ENCODE measurements around the gene LENEP. TPM values are rescaled to one million over a fixed set of nuclear protein-coding genes. Genes with fewer than 3 reads are reported as not detected.

The LENEP gene
- polyA plus RNA-seq, 2 of the 4 experiments (the other 2 are of a cell fraction) = not detected

- no peak for FAIRE-seq
- Histone ChIP-seq H3K4me3 (peak overlapping the region; percentile 65), H3K27ac (peak overlapping the region; percentile 98 to 100), H3K4me1 (peaks cover 41% of the 10 kb centered on the region), H3K4me2 (peak overlapping the region; percentile 99), H3K9me3 (no peaks in the 10 kb centered on the region)
- no peak for ATAC-seq
- no peak for DNase-seq (ENCODE audit: low read depth in 1 of 2, low spot score in 1 of 2)
- CTCF ChIA-PET = no interaction called here
- POLR2A ChIA-PET = no interaction called here
- 100% methylated on average over 1 of the region's 3 CpGs for WGBS (ENCODE audit: missing lambda C conversion rate)
- TF ChIP-seq MYC (IDR thresholded peaks at IDR 0.05; ENCODE audit: borderline replicate concordance, low read length) (no peak), HDAC2 (IDR thresholded peaks at IDR 0.05) (no peak), PHF8 (IDR thresholded peaks at IDR 0.05; ENCODE audit: borderline replicate concordance, low read depth) (no peak), ZSCAN20 (CRISPR knock-in tag; IDR thresholded peaks at IDR 0.05) (no peak), CTCF (IDR thresholded peaks at IDR 0.05) (no peak), NPAS2 (CRISPR knock-in tag; IDR thresholded peaks at IDR 0.05; ENCODE audit: borderline replicate concordance) (no peak), ELK1 (IDR thresholded peaks at IDR 0.05; ENCODE audit: low read depth, low read length) (no peak), CBX8 (IDR thresholded peaks at IDR 0.05) (no peak), EHF (CRISPR knock-in tag; IDR thresholded peaks at IDR 0.05) (no peak), POLR2AphosphoS2 (conservative IDR thresholded peaks at IDR 0.05; ENCODE audit: low read length) (no peak), CHD4 (IDR thresholded peaks at IDR 0.05; ENCODE audit: borderline replicate concordance) (no peak), FOXS1 (CRISPR knock-in tag; IDR thresholded peaks at IDR 0.05) (no peak), RCOR1 (IDR thresholded peaks at IDR 0.05; ENCODE audit: low read depth, low read length) (no peak), CHD2 (IDR thresholded peaks at IDR 0.05; ENCODE audit: low read length, partially characterized antibody) (no peak)
These were observed 24.7 kb upstream of the LENEP start for GRCh38 chr1:154968731-154969130.

DNA sequence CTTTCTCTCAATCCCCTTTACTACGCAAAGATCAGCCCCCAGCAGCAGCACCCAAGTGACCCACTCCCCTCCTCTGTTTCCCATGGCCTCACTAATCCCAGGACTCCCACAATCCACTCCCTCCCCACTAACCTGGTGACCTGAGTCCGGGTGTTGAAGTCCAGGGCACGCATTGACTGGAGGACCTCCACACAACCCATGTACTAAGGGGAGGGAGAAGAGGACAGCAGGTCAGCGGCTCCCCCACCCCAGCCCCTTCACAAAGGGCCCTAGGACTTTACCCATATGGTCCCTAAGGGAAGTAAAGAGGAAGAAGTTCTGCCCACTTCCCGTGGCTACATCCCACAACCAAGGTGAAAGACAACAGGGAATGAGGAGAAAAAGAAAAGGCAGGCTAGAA is 24.1 kb upstream of the LENEP start:
- Histone ChIP-seq H3K4me1 (peaks cover 41% of the 10 kb centered on the region), H3K9me3 (no peaks in the 10 kb centered on the region), H3K4me3 (peak overlapping the region; percentile 65), H3K27ac (peak overlapping the region; percentile 98 to 100), H3K4me2 (peak overlapping the region; percentile 99)
- no peak for FAIRE-seq
- ChIA-PET POLR2A (interaction anchor here (0.9 to 2.2 kb wide), 3 partner anchors 33 to 88 kb away, joined by 3 to 11 read pairs (median 7); partner anchors contain the start of gene PMVK), CTCF (no interaction called here)
- DNase-seq (ENCODE audit: low read depth in 1 of 2, low spot score in 1 of 2) = no peak
- no peak for TF ChIP-seq HDAC2 (IDR thresholded peaks at IDR 0.05)
- TF ChIP-seq RCOR1 (IDR thresholded peaks at IDR 0.05; ENCODE audit: low read depth, low read length) = no peak
- ATAC-seq = no peak
- 27% methylated on average over 4 of the region's 5 CpGs for WGBS (ENCODE audit: missing lambda C conversion rate)

- ChIA-PET CTCF (interaction anchor here (0.6 to 1.3 kb wide), 4 partner anchors 93 to 981 kb away, joined by 3 to 4 read pairs (median 3); no protein-coding TSS in a partner anchor), POLR2A (interaction anchor here (0.9 to 6.3 kb wide), 11 partner anchors 8 to 115 kb away, joined by 3 to 91 read pairs (median 7); partner anchors contain the start of genes FLAD1, LENEP, PBXIP1 and PMVK)
These were observed 23.4 kb upstream of the LENEP start for GRCh38 chr1:154969860-154970452.

More at GRCh38 chr1:154969860-154970452, 23.4 kb upstream of the LENEP start:
- FAIRE-seq (no peak), ATAC-seq (no peak), DNase-seq (ENCODE audit: low read depth in 1 of 2, low spot score in 1 of 2) (no peak)
- TF ChIP-seq SREBF2 (IDR thresholded peaks at IDR 0.05) (no peak), PHF8 (IDR thresholded peaks at IDR 0.05; ENCODE audit: borderline replicate concordance, low read depth) (0 out of 2 replicates have a peak, but pooled peaks have one; percentile 29), EHF (CRISPR knock-in tag; IDR thresholded peaks at IDR 0.05) (no peak), POLR2A (IDR thresholded peaks at IDR 0.05; ENCODE audit: low read length) (0 out of 2 replicates have a peak, but pooled peaks have one; percentile 14)
- Histone ChIP-seq H3K27ac (peak overlapping the region; percentile 98 to 100), H3K4me2 (peak overlapping the region; percentile 99), H3K4me3 (peak overlapping the region; percentile 65), H3K9me3 (no peaks in the 10 kb centered on the region), H3K4me1 (peaks cover 41% of the 10 kb centered on the region)
- 4% methylated on average over 18 of the region's 22 CpGs for WGBS (ENCODE audit: missing lambda C conversion rate)

Data from A549 (cell line).